Mesodermal cell (in vitro differentiated cells): ENCODE data around the gene ZNF813.
"Not testable (repeated sequence)": the region's sequence is repeated elsewhere in the genome, so short reads cannot be mapped to it uniquely, and the experiment has no call there.

Source experiments
- H3K27ac ChIP-seq: 2 replicates; pipeline ENCODE4 v1.7.0; 2013; ENCODE audit warnings: mild to moderate bottlenecking, low read depth, low read length, moderate library complexity; ENCODE audit not compliant: severe bottlenecking
- H3K36me3 ChIP-seq: 2 replicates; pipeline ENCODE4 v1.7.1; 2013; ENCODE audit warnings: mild to moderate bottlenecking, low read length, moderate library complexity; ENCODE audit not compliant: control insufficient read depth, insufficient read depth
- H3K4me1 ChIP-seq: one replicate; pipeline ENCODE4 v1.7.1; 2013; ENCODE audit warnings: mild to moderate bottlenecking, low read length; ENCODE audit not compliant: insufficient read depth, control insufficient read depth, poor library complexity, severe bottlenecking
- H3K4me3 ChIP-seq: 2 replicates; pipeline ENCODE4 v1.7.0; 2013; ENCODE audit warnings: low read length, control low read depth, mild to moderate bottlenecking; ENCODE audit not compliant: insufficient read depth, poor library complexity, severe bottlenecking; ENCODE audit errors: extremely low read depth
- H3K9me3 ChIP-seq: 2 replicates; pipeline ENCODE4 v1.7.1; 2013; ENCODE audit warnings: mild to moderate bottlenecking, low read length, moderate library complexity; ENCODE audit not compliant: control insufficient read depth
- WGBS, 2 experiments: methylation state at CpG; one replicate each; pipeline ENCODE4 v1.1.5; 2013; ENCODE audit warnings: missing lambda C conversion rate in 2 of 2; ENCODE audit not compliant: insufficient coverage in 2 of 2; 5-methylcytosine and 5-hydroxymethylcytosine counted together

ZNF813 gene

DNA sequence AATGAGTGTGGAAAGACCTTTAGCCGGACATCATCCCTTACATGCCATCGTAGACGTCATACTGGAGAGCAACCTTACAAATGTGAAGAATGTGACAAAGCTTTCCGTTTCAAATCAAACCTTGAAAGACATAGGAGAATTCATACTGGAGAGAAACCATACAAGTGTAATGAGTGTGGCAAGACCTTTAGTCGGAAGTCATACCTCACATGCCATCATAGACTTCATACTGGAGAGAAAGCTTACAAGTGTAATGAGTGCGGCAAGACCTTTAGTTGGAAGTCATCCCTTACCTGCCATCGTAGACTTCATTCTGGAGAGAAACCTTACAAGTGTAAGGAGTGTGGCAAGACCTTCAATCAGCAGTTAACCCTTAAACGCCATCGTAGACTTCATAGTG lies 11.7 kb upstream of the ZNF813 start:
- H3K9me3 ChIP-seq = peaks cover 42% of the 10 kb centered on the region
- H3K4me1 ChIP-seq = no peaks in the 10 kb centered on the region
- H3K4me3 ChIP-seq = no peak overlapping the region
- H3K36me3 ChIP-seq = peaks cover 74% of the 10 kb centered on the region
- WGBS, 2 experiments = 70 to 80% methylated on average over 4 to 5 of the region's 9 CpGs
- no peak overlapping the region for H3K27ac ChIP-seq

DNA sequence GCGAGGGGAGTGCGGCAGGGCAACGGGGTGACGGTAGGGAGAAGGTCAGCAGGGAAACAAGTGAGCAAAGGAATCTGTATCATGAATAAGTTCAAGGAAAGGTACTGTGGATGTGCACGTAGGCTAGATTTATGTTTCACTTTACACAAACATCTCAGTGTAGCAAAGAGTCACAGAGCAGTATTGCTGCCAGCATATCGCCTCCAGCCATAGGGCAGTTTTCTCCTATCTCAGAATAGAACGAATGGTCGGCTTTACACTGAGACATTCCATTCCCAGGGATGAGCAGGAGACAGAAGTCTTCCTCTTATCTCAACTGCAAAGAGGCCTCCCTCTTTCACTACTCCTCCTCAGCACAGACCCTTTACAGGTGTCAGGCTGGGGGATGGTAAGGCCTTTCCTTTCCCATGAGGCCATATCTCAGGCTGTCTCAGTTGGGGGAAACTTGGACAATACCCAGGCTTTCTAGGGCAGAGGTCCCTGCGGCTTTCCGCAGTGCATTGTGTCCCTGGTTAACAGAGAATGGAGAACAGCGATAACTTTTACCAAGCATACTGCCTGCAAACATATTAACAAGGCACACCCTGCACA lies 7.3 kb upstream of the ZNF813 start:
- H3K27ac ChIP-seq, H3K4me1 ChIP-seq, H3K4me3 ChIP-seq: not testable (repeated sequence)
- Histone ChIP-seq H3K9me3 (peaks cover 26% of the 10 kb centered on the region), H3K36me3 (peaks cover 30% of the 10 kb centered on the region)
- 83 to 94% methylated on average over 4 to 6 of the region's 11 CpGs for WGBS, 2 experiments

DNA sequence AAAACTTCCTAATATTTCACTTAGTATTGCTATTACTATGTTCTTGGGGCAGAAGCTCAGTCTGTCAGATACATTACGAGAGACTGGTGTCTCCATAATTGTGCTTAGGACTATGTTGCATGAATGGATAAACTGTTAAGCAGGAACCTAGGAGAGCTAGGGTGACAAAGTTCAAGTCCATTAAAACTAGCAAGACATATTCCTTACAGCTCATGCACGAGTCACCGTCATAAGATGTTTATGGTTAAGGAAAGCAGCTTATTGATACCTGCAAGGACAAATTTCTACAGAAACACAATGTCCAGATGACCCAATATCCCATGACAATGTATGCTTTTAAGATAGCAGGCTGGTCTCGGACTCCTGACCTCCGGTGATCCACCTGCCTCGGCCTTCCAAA lies 5.7 kb upstream of the ZNF813 start:
- WGBS, 2 experiments = 88 to 98% methylated on average over 4 of the region's 6 CpGs
- Histone ChIP-seq H3K36me3 (peaks cover 13% of the 10 kb centered on the region), H3K4me1 (no peaks in the 10 kb centered on the region), H3K27ac (no peak overlapping the region), H3K9me3 (peaks cover 10% of the 10 kb centered on the region), H3K4me3 (no peak overlapping the region)

DNA sequence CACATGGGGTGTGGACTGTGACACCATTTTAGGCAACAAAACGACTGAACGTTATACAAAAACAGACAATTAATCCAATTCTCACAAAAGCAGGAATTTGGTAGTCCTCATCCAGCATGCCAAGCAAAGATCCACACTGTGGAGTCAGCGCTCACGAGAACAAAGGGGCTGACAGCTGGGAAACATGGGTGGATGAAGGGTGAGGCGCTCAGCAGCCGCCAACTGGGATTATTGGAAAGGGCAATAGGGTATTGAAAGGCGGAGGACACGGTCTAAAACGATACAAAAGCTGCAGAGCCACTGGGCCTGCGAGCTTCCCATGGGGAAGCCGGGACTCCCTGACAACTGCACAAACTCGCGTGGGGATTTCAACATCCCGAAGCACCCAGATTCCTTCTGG lies 4.7 kb upstream of the ZNF813 start:
- no peak overlapping the region for H3K4me3 ChIP-seq
- peaks cover 3% of the 10 kb centered on the region for H3K9me3 ChIP-seq
- H3K4me1 ChIP-seq = no peaks in the 10 kb centered on the region
- 94 to 96% methylated on average over 13 to 14 of the region's 14 CpGs for WGBS, 2 experiments
- peaks cover 5% of the 10 kb centered on the region for H3K36me3 ChIP-seq
- no peak overlapping the region for H3K27ac ChIP-seq

DNA sequence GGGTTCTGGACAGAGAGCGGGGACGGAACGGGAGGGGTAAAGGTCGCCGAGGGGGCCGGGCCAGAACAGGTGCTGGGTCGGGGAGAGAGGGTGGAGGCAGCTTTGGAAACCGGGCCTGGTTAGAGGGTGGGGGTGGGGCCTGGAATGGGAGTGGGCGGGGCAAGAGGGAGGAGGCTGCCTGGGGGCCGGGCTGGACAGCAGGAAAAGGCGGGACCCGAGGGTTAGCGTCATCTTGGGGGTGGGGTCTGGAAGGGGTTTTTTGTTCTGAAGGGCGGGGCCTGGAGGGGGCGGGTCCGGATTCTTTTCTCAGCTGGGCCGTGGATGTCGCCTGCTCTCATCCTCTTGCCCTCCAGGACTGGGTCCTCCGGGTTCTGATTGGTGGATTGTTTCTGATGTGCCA lies 4.3 kb upstream of the ZNF813 start:
- Histone ChIP-seq H3K27ac (no peak overlapping the region), H3K4me1 (no peaks in the 10 kb centered on the region), H3K9me3 (peaks cover 3% of the 10 kb centered on the region), H3K4me3 (no peak overlapping the region), H3K36me3 (peaks cover 2% of the 10 kb centered on the region)
- 82 to 85% methylated on average over 4 to 15 of the region's 19 CpGs for WGBS, 2 experiments

DNA sequence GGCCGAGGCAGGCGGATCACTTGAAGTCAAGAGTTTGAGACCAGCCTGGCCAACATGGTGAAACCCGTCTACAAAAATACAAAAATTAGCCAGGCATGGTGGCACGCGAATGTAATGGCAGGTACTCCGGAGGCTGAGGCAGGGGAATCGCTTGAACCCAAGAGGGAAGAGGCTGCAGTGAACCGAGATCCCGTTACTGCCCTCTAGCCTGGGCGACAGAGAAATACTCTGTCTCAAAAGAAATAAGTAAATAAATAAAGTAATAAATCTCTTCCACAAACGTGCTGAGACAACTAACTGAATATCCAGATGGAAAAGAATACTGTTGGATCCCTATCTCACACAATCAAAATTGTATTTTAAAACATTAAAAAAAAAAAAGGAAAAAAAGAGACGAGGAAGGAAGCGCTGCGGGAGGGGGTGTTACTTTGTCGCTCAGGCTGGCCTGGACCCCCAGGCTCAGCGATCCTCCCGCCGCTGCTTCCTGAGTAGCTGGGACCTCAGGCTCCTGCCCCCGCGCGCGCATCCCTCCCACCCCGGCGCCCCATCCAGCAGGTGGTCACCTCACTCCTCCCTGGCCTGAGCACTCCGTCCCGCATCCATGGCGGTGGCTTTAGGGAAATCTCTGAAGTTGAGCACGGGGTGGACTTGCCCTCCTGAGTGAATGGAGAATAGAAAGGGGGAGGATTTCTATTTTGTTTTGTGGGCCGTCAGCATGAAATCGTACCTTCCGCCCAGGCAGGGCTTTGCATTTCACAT lies 628 bp upstream of the ZNF813 start:
- H3K9me3 ChIP-seq = peaks cover 3% of the 10 kb centered on the region
- H3K4me3 ChIP-seq = peak overlapping the region; percentile 76
- peak overlapping the region; percentile 13 for H3K27ac ChIP-seq
- H3K36me3 ChIP-seq = peaks cover 6% of the 10 kb centered on the region
- peaks cover 3% of the 10 kb centered on the region for H3K4me1 ChIP-seq
- WGBS, 2 experiments = 38 to 41% methylated on average over 11 to 12 of the region's 31 CpGs

DNA sequence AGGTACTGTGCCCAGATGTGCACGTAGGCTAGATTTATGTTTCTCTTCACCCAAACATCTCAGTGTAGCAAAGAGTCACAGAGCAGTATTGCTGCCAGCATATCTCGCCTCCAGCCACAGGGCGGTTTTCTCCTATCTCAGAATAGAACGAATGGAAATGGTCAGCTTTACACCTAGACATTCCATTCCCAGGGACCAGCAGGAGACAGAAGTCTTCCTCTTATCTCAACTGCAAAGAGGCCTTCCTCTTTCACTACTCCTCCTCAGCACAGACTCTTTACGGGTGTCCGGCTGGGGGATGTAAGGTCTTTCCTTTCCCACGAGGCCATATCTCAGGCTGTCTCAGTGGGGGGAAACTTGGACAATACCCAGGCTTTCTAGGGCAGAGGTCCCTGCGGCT lies 1.1 kb downstream of the ZNF813 start:
- H3K4me1 ChIP-seq, H3K9me3 ChIP-seq: not testable (repeated sequence)
- Histone ChIP-seq H3K4me3 (peak overlapping the region; percentile 76), H3K27ac (peak overlapping the region; percentile 89), H3K36me3 (peaks cover 15% of the 10 kb centered on the region)
- 0% methylated on average over 1 of the region's 8 CpGs for WGBS, 2 experiments

DNA sequence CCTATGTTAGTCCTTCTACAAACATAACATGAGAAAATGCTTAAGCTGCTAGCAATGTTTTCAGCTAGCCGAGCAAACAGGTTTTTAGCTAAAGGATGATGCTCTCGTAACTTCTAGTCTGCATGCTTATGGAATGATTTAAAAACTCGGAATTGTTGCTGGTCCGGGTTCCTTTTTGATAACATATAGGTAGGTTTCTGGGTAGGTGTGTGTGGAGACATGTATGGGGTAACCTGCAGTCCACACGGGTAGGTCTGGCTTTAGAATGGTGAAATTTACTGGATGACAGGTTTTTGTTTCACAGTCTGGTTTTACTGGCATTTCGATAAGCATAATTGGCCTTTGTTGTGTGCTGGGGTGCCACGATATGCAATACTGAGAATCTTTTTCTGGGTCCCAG lies 4.4 kb downstream of the ZNF813 start:
- Histone ChIP-seq H3K4me3 (no peak overlapping the region), H3K9me3 (peaks cover 6% of the 10 kb centered on the region), H3K27ac (no peak overlapping the region), H3K36me3 (peaks cover 42% of the 10 kb centered on the region), H3K4me1 (peaks cover 3% of the 10 kb centered on the region)
- 95 to 97% methylated on average over 5 to 6 of the region's 7 CpGs for WGBS, 2 experiments

DNA sequence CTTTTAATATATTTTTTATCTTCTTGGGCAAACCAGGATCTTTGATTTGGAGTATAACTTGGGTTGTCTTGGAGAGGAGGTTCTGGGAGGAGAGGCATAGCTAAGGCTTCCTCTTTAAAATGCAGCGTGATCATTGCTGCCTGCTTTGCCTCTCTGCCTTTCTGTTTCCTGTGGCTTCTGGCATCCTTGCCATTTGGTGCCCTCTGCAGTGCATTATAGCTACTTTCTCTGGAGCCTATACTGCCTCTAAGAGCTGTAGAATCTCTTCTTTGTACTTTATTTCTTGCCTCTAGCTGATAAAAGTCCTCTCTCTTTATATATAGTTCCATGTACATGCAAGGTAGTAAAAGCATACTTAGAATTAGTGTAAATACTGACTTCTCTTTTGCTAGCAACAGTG lies 7.3 kb downstream of the ZNF813 start:
- H3K36me3 ChIP-seq = peaks cover 67% of the 10 kb centered on the region

DNA sequence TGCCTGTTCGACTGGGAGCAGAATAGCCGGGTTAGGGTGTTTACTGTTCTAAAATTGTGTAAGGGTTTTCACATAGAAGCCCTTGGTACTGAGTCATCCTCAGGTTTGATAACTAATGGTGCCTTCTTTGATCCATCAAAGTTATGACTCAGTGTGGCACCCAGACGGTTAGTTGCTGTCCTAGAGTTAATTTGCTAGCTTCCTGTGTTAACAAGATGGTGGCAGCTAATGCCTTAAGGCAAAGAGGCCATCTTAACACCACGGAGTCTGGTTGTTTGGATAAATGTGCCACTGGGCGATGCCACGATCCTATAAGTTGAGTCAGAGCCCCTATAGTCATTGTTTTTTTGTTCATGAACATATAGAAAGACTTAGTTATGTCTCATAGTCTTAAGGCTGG lies 7.9 kb downstream of the ZNF813 start:
- H3K36me3 ChIP-seq = peaks cover 71% of the 10 kb centered on the region
- not testable (repeated sequence) for H3K27ac ChIP-seq, H3K4me3 ChIP-seq, H3K4me1 ChIP-seq
- peaks cover 31% of the 10 kb centered on the region for H3K9me3 ChIP-seq
- 78 to 89% methylated on average over 6 of the region's 6 CpGs for WGBS, 2 experiments

More for the DNA sequence above, 7.3 kb downstream of the ZNF813 start:
- not testable (repeated sequence) for H3K4me1 ChIP-seq, H3K27ac ChIP-seq, H3K4me3 ChIP-seq
- peaks cover 24% of the 10 kb centered on the region for H3K9me3 ChIP-seq
- 86 to 87% methylated on average over 1 of the region's 1 CpG for WGBS, 2 experiments

DNA sequence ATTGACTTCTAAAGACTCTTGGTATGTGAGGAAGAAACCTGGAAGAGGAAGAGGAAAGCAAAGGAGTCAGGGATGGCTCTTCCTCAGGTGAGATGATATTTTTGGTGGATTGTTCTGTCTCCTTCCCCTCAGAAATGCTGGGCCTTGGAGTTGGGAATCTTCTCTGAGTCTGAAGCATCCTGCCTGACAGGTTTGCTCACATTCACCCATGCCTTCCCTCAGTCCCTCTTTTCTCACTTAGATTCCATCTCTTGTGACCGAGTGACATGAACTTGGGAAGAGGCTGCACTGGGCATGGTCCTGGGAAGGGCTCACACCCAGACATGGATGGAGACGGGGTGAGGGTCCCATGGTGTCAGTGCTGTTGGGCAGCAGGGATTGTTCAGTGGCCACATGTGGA lies 16.2 kb downstream of the ZNF813 start:
- H3K9me3 ChIP-seq = peaks cover 38% of the 10 kb centered on the region
- not testable (repeated sequence) for H3K27ac ChIP-seq, H3K4me3 ChIP-seq, H3K4me1 ChIP-seq
- peaks cover 83% of the 10 kb centered on the region for H3K36me3 ChIP-seq
- WGBS, 2 experiments = 91% methylated on average over 1 of the region's 2 CpGs; no CpG with 5 or more reads in 1 of the 2 experiments
